ENCODE data around the gene WDHD1.

Gene WDHD1

GRCh38 chr14:55005071-55005470 lies 21.8 kb downstream of the WDHD1 start:
- Histone ChIP-seq H4K8ac (ENCODE audit: low read length) (no peak overlapping the region), H4K91ac (ENCODE audit: low read length) (no peak overlapping the region), H3K9ac (ENCODE audit: low read length) (no peak overlapping the region), H3K4me1 (ENCODE audit: control insufficient read depth, insufficient read depth, low read depth, low read length) (no peaks in the 10 kb centered on the region), H3K27ac (ENCODE audit: low read length, poor library complexity, severe bottlenecking) (no peak overlapping the region), H3K4me3 (ENCODE audit: insufficient read depth in 1 of 2, low read depth in 1 of 2, low read length in 2 of 2) (no peak overlapping the region), H3K79me1 (replicated peaks; ENCODE audit: low read length, poor library complexity, severe bottlenecking) (no peaks in the 10 kb centered on the region), H2BK120ac (ENCODE audit: low read depth, low read length) (no peak overlapping the region), H3K18ac (ENCODE audit: low read depth in 1 of 2, low read length in 2 of 2) (no peak overlapping the region), H3K4me2 (ENCODE audit: low read length, poor library complexity, severe bottlenecking) (no peak overlapping the region), H3K9me3 (ENCODE audit: control insufficient read depth, low read length) (no peaks in the 10 kb centered on the region), H2BK12ac (ENCODE audit: low read length in 2 of 2) (no peak overlapping the region), H3K14ac (ENCODE audit: low read length in 2 of 2) (no peak overlapping the region), H2BK15ac (ENCODE audit: low read depth, poor library complexity, severe bottlenecking) (no peak overlapping the region), H3K4ac (ENCODE audit: low read depth in 1 of 2, low read length in 2 of 2) (no peak overlapping the region), H3K23ac (ENCODE audit: low read length in 2 of 2) (no peak overlapping the region), H3K36me3 (ENCODE audit: control insufficient read depth in 1 of 2, insufficient read depth in 2 of 2, low read depth in 1 of 2, low read length in 2 of 2) (peaks cover 3 to 26% of the 10 kb centered on the region in 2 experiments), H2AK5ac (ENCODE audit: low read length, severe bottlenecking) (no peak overlapping the region), H2AFZ (ENCODE audit: low read depth, low read length) (no peak overlapping the region), H2BK5ac (ENCODE audit: low read depth, low read length, poor library complexity, severe bottlenecking) (no peak overlapping the region), H3K27me3 (ENCODE audit: control insufficient read depth in 1 of 2, insufficient read depth in 1 of 2, low read length in 2 of 2) (no peaks in the 10 kb centered on the region)
- peak; percentile 8 for DNase-seq
- 88% methylated on average over 4 of the region's 4 CpGs for WGBS

- Histone ChIP-seq H2AFZ (ENCODE audit: low read depth, low read length) (no peak overlapping the region), H3K79me1 (replicated peaks; ENCODE audit: low read length, poor library complexity, severe bottlenecking) (peaks cover 2% of the 10 kb centered on the region), H4K8ac (ENCODE audit: low read length) (no peak overlapping the region), H3K4me1 (ENCODE audit: control insufficient read depth, insufficient read depth, low read depth, low read length) (no peaks in the 10 kb centered on the region), H3K4me2 (ENCODE audit: low read length, poor library complexity, severe bottlenecking) (no peak overlapping the region), H2BK12ac (ENCODE audit: low read length in 2 of 2) (no peak overlapping the region), H3K4me3 (ENCODE audit: insufficient read depth in 1 of 2, low read depth in 1 of 2, low read length in 2 of 2) (no peak overlapping the region), H3K9me3 (ENCODE audit: control insufficient read depth, low read length) (no peaks in the 10 kb centered on the region), H2AK5ac (ENCODE audit: low read length, severe bottlenecking) (no peak overlapping the region), H3K36me3 (ENCODE audit: control insufficient read depth in 1 of 2, insufficient read depth in 2 of 2, low read depth in 1 of 2, low read length in 2 of 2) (peaks cover 3 to 36% of the 10 kb centered on the region in 2 experiments), H2BK120ac (ENCODE audit: low read depth, low read length) (no peak overlapping the region), H2BK5ac (ENCODE audit: low read depth, low read length, poor library complexity, severe bottlenecking) (no peak overlapping the region), H2BK15ac (ENCODE audit: low read depth, poor library complexity, severe bottlenecking) (no peak overlapping the region), H3K27ac (ENCODE audit: low read length, poor library complexity, severe bottlenecking) (no peak overlapping the region), H3K18ac (ENCODE audit: low read depth in 1 of 2, low read length in 2 of 2) (no peak overlapping the region), H3K14ac (ENCODE audit: low read length in 2 of 2) (no peak overlapping the region), H3K23ac (ENCODE audit: low read length in 2 of 2) (no peak overlapping the region), H4K91ac (ENCODE audit: low read length) (no peak overlapping the region), H3K9ac (ENCODE audit: low read length) (no peak overlapping the region), H3K27me3 (ENCODE audit: control insufficient read depth in 1 of 2, insufficient read depth in 1 of 2, low read length in 2 of 2) (no peaks in the 10 kb centered on the region), H3K4ac (ENCODE audit: low read depth in 1 of 2, low read length in 2 of 2) (no peak overlapping the region)
- no CpG with 5 or more reads among the region's 3 CpGs for WGBS
- DNase-seq: no peak
Measured at GRCh38 chr14:55000381-55000780, 26.5 kb downstream of the WDHD1 start.

- Histone ChIP-seq H2BK120ac (ENCODE audit: low read depth, low read length) (no peak overlapping the region), H3K4me1 (ENCODE audit: control insufficient read depth, insufficient read depth, low read depth, low read length) (no peaks in the 10 kb centered on the region), H2BK5ac (ENCODE audit: low read depth, low read length, poor library complexity, severe bottlenecking) (no peak overlapping the region), H2BK12ac (ENCODE audit: low read length in 2 of 2) (no peak overlapping the region), H2AFZ (ENCODE audit: low read depth, low read length) (no peak overlapping the region), H3K27ac (ENCODE audit: low read length, poor library complexity, severe bottlenecking) (no peak overlapping the region), H3K23ac (ENCODE audit: low read length in 2 of 2) (no peak overlapping the region), H3K9ac (ENCODE audit: low read length) (no peak overlapping the region), H3K4me2 (ENCODE audit: low read length, poor library complexity, severe bottlenecking) (no peak overlapping the region), H3K14ac (ENCODE audit: low read length in 2 of 2) (no peak overlapping the region), H3K4ac (ENCODE audit: low read depth in 1 of 2, low read length in 2 of 2) (no peak overlapping the region), H3K4me3 (ENCODE audit: insufficient read depth in 1 of 2, low read depth in 1 of 2, low read length in 2 of 2) (no peak overlapping the region), H4K8ac (ENCODE audit: low read length) (no peak overlapping the region), H2AK5ac (ENCODE audit: low read length, severe bottlenecking) (no peak overlapping the region), H3K79me1 (replicated peaks; ENCODE audit: low read length, poor library complexity, severe bottlenecking) (peaks cover 3% of the 10 kb centered on the region), H3K27me3 (ENCODE audit: control insufficient read depth in 1 of 2, insufficient read depth in 1 of 2, low read length in 2 of 2) (no peaks in the 10 kb centered on the region), H4K91ac (ENCODE audit: low read length) (no peak overlapping the region), H3K9me3 (ENCODE audit: control insufficient read depth, low read length) (no peaks in the 10 kb centered on the region), H3K36me3 (ENCODE audit: control insufficient read depth in 1 of 2, insufficient read depth in 2 of 2, low read depth in 1 of 2, low read length in 2 of 2) (peaks cover 0 to 21% of the 10 kb centered on the region in 2 experiments), H3K18ac (ENCODE audit: low read depth in 1 of 2, low read length in 2 of 2) (no peak overlapping the region), H2BK15ac (ENCODE audit: low read depth, poor library complexity, severe bottlenecking) (no peak overlapping the region)
- 96% methylated on average over 4 of the region's 4 CpGs for WGBS
- no peak for DNase-seq
Measured at GRCh38 chr14:54985156-54985555, 41.7 kb downstream of the WDHD1 start.

- Histone ChIP-seq H3K9ac (ENCODE audit: low read length) (no peak overlapping the region), H4K8ac (ENCODE audit: low read length) (no peak overlapping the region), H2AK5ac (ENCODE audit: low read length, severe bottlenecking) (no peak overlapping the region), H3K23ac (ENCODE audit: low read length in 2 of 2) (no peak overlapping the region), H2BK5ac (ENCODE audit: low read depth, low read length, poor library complexity, severe bottlenecking) (no peak overlapping the region), H3K79me1 (replicated peaks; ENCODE audit: low read length, poor library complexity, severe bottlenecking) (peaks cover 1% of the 10 kb centered on the region), H3K4ac (ENCODE audit: low read depth in 1 of 2, low read length in 2 of 2) (no peak overlapping the region), H3K18ac (ENCODE audit: low read depth in 1 of 2, low read length in 2 of 2) (no peak overlapping the region), H3K4me2 (ENCODE audit: low read length, poor library complexity, severe bottlenecking) (no peak overlapping the region), H3K4me1 (ENCODE audit: control insufficient read depth, insufficient read depth, low read depth, low read length) (no peaks in the 10 kb centered on the region), H3K4me3 (ENCODE audit: insufficient read depth in 1 of 2, low read depth in 1 of 2, low read length in 2 of 2) (no peak overlapping the region), H2BK12ac (ENCODE audit: low read length in 2 of 2) (no peak overlapping the region), H3K9me3 (ENCODE audit: control insufficient read depth, low read length) (no peaks in the 10 kb centered on the region), H2BK120ac (ENCODE audit: low read depth, low read length) (no peak overlapping the region), H4K91ac (ENCODE audit: low read length) (no peak overlapping the region), H3K27me3 (ENCODE audit: control insufficient read depth in 1 of 2, insufficient read depth in 1 of 2, low read length in 2 of 2) (no peaks in the 10 kb centered on the region), H3K27ac (ENCODE audit: low read length, poor library complexity, severe bottlenecking) (no peak overlapping the region), H2AFZ (ENCODE audit: low read depth, low read length) (no peak overlapping the region), H2BK15ac (ENCODE audit: low read depth, poor library complexity, severe bottlenecking) (no peak overlapping the region), H3K36me3 (ENCODE audit: control insufficient read depth in 1 of 2, insufficient read depth in 2 of 2, low read depth in 1 of 2, low read length in 2 of 2) (peaks cover 3 to 13% of the 10 kb centered on the region in 2 experiments), H3K14ac (ENCODE audit: low read length in 2 of 2) (no peak overlapping the region)
- 100% methylated on average over 5 of the region's 6 CpGs for WGBS
- peak; percentile 22 for DNase-seq
Measured at GRCh38 chr14:54981698-54982097, 45.2 kb downstream of the WDHD1 start.

All from mesenchymal stem cell (in vitro differentiated cells and primary cell).